IMR-90 (cell line): Measurements from ENCODE around the gene WDR45B. TPM values are rescaled to one million over a fixed set of nuclear protein-coding genes. Genes with fewer than 3 reads are reported as not detected.

ENCODE experiments used
- ATAC-seq: fragments of 200-7000 bp; cut with Tn5 transposase; 2 replicates; pipeline ENCODE4 v1.9.1; 2020; ENCODE audit warnings: low read depth, mild to moderate bottlenecking, moderate library complexity
- BruUV-seq: library from RNA; stranded (reverse); fragments of 400-500 nt; replicated peaks from 2 replicates; lab custom pipeline; 2021; lab: Mats Ljungman, UMichigan
- CTCF ChIA-PET: fragments of 300-600 bp; formaldehyde crosslinking; extraction: SDS; loops from one replicate; lab custom pipeline; 2021; ENCODE audit warnings: antibody characterized with exemption; lab: Yijun Ruan, JAX
- POLR2A ChIA-PET: fragments of 300-600 bp; sonication (Branson Sonifier 250); formaldehyde crosslinking; loops from one replicate; lab custom pipeline; 2022; ENCODE audit warnings: antibody characterized with exemption; ENCODE audit not compliant: unreplicated experiment; lab: Charles Lee
- DNase-seq: peaks from one replicate; pipeline ENCODE4 v3.0.0; 2013
- H2AFZ ChIP-seq: replicated peaks from 2 replicates; pipeline ENCODE3; 2013; ENCODE audit warnings: low read length, mild to moderate bottlenecking; ENCODE audit not compliant: poor library complexity
- H2AK5ac ChIP-seq: 2 replicates; pipeline ENCODE4 v1.6.1; 2013; ENCODE audit warnings: low read depth, low read length, inconsistent platforms
- H2AK9ac ChIP-seq: replicated peaks from 2 replicates; pipeline ENCODE3; 2013; ENCODE audit warnings: mild to moderate bottlenecking, low read depth, low read length, moderate library complexity; ENCODE audit not compliant: poor library complexity
- H2BK120ac ChIP-seq: 2 replicates; pipeline ENCODE4 v1.6.1; 2013; ENCODE audit warnings: low read depth, low read length, inconsistent platforms
- H2BK15ac ChIP-seq: 3 replicates; pipeline ENCODE4 v1.6.1; 2013; ENCODE audit warnings: low read depth, low read length, inconsistent platforms
- H2BK20ac ChIP-seq: 2 replicates; pipeline ENCODE4 v1.6.1; 2013; ENCODE audit warnings: low read depth, mild to moderate bottlenecking, inconsistent platforms, low read length, moderate library complexity
- H2BK5ac ChIP-seq: 2 replicates; pipeline ENCODE4 v1.6.1; 2013; ENCODE audit warnings: mild to moderate bottlenecking, low read depth, low read length, inconsistent platforms; ENCODE audit not compliant: poor library complexity, severe bottlenecking
- H3K14ac ChIP-seq: replicated peaks from 2 replicates; pipeline ENCODE4 v1.6.1; 2013; ENCODE audit warnings: low read depth, low read length, inconsistent platforms
- H3K18ac ChIP-seq: 2 replicates; pipeline ENCODE4 v1.6.1; 2013; ENCODE audit warnings: low read depth, low read length, control low read depth
- H3K23ac ChIP-seq: 2 replicates; pipeline ENCODE4 v1.6.1; 2013; ENCODE audit warnings: low read depth, low read length, inconsistent platforms
- H3K27ac ChIP-seq: 2 replicates; pipeline ENCODE4 v1.5.1; 2013; ENCODE audit warnings: mild to moderate bottlenecking, control low read depth, low read length; ENCODE audit not compliant: insufficient read depth
- H3K27me3 ChIP-seq: 2 replicates; pipeline ENCODE4 v1.6.1; 2013; ENCODE audit warnings: low read length; ENCODE audit not compliant: control insufficient read depth, insufficient read depth
- H3K36me3 ChIP-seq: 2 replicates; pipeline ENCODE4 v1.6.1; 2013; ENCODE audit warnings: low read length, mixed read lengths; ENCODE audit not compliant: control insufficient read depth, insufficient read depth
- H3K4ac ChIP-seq: 2 replicates; pipeline ENCODE4 v1.6.1; 2013; ENCODE audit warnings: low read depth, low read length, inconsistent platforms
- H3K4me1 ChIP-seq: 2 replicates; pipeline ENCODE4 v1.6.1; 2013; ENCODE audit warnings: low read length, mixed read lengths; ENCODE audit not compliant: control insufficient read depth, insufficient read depth
- H3K4me2 ChIP-seq: 2 replicates; pipeline ENCODE4 v1.6.1; 2013; ENCODE audit warnings: low read depth, mild to moderate bottlenecking, control low read depth, low read length, moderate library complexity
- H3K4me3 ChIP-seq: 2 replicates; pipeline ENCODE4 v1.5.1; 2013; ENCODE audit warnings: low read depth, mild to moderate bottlenecking, control low read depth, low read length, moderate library complexity; ENCODE audit not compliant: insufficient read depth
- H3K56ac ChIP-seq: 2 replicates; pipeline ENCODE4 v1.6.1; 2013; ENCODE audit warnings: low read length, inconsistent platforms; ENCODE audit not compliant: insufficient read depth; ENCODE audit errors: extremely low read depth
- H3K79me1 ChIP-seq, 2 experiments: 2 replicates each; pipeline ENCODE4 v1.6.1; 2013; ENCODE audit warnings: low read length in 2 of 2, inconsistent platforms in 1 of 2, low read depth in 1 of 2
- H3K9ac ChIP-seq: 2 replicates; pipeline ENCODE4 v1.6.1; 2013; ENCODE audit warnings: low read depth, low read length, control low read depth
- H3K9me1 ChIP-seq: 2 replicates; pipeline ENCODE4 v1.6.1; 2013; ENCODE audit warnings: low read length, inconsistent platforms; ENCODE audit not compliant: insufficient read depth
- H3K9me3 ChIP-seq: 2 replicates; pipeline ENCODE4 v1.6.1; 2013; ENCODE audit warnings: low read length; ENCODE audit not compliant: control insufficient read depth, insufficient read depth
- H4K20me1 ChIP-seq: 2 replicates; pipeline ENCODE4 v1.6.1; 2013; ENCODE audit warnings: low read length, inconsistent platforms; ENCODE audit not compliant: insufficient read depth
- H4K5ac ChIP-seq: 2 replicates; pipeline ENCODE4 v1.6.1; 2013; ENCODE audit warnings: mild to moderate bottlenecking, low read depth, low read length, control low read depth
- H4K8ac ChIP-seq, 2 experiments: 2 replicates each; pipeline ENCODE4 v1.6.1; 2013; ENCODE audit warnings: low read depth in 2 of 2, low read length in 2 of 2, control low read depth in 1 of 2, inconsistent platforms in 1 of 2
- H4K91ac ChIP-seq: 2 replicates; pipeline ENCODE4 v1.6.1; 2013; ENCODE audit warnings: low read depth, low read length, inconsistent platforms; ENCODE audit not compliant: insufficient read depth
- BHLHE40 ChIP-seq: fragments of 150-350 bp; IDR thresholded peaks from 2 replicates; pipeline ENCODE4 v1.6.1; 2016; ENCODE audit warnings: mild to moderate bottlenecking, low read depth, low read length
- CEBPB ChIP-seq: IDR thresholded peaks from 2 replicates; pipeline ENCODE4 v1.6.1; 2012; ENCODE audit warnings: low read depth, low read length, improper control_type of control experiment
- CHD1 ChIP-seq: IDR thresholded peaks from 2 replicates; pipeline ENCODE4 v1.6.1; 2012; ENCODE audit warnings: low read depth, low read length, improper control_type of control experiment
- FOS ChIP-seq: fragments of 150-350 bp; IDR thresholded peaks from 2 replicates; pipeline ENCODE4 v1.6.1; 2016; ENCODE audit warnings: low read depth, low read length
- MAFK ChIP-seq: IDR thresholded peaks from 2 replicates; pipeline ENCODE4 v1.6.1; 2012; ENCODE audit warnings: low read depth, low read length, improper control_type of control experiment
- MAZ ChIP-seq: IDR thresholded peaks from 2 replicates; pipeline ENCODE4 v1.6.1; 2012; ENCODE audit warnings: low read depth, mild to moderate bottlenecking, low read length, improper control_type of control experiment, moderate library complexity, borderline replicate concordance
- MXI1 ChIP-seq: IDR thresholded peaks from 2 replicates; pipeline ENCODE4 v1.6.1; 2012; ENCODE audit warnings: low read depth, mild to moderate bottlenecking, low read length, moderate library complexity, borderline replicate concordance
- POLR2A ChIP-seq: IDR thresholded peaks from 2 replicates; pipeline ENCODE4 v1.6.1; 2012; ENCODE audit warnings: mild to moderate bottlenecking, low read depth, low read length
- RCOR1 ChIP-seq: IDR thresholded peaks from 2 replicates; pipeline ENCODE4 v1.6.1; 2012; ENCODE audit warnings: mild to moderate bottlenecking, low read length, improper control_type of control experiment; ENCODE audit not compliant: insufficient replicate concordance
- SMC3 ChIP-seq: fragments of 150-350 bp; IDR thresholded peaks from 2 replicates; pipeline ENCODE4 v1.6.1; 2016; ENCODE audit warnings: low read depth, mild to moderate bottlenecking, antibody characterized with exemption, low read length, moderate library complexity
- WGBS, 2 experiments: methylation state at CpG; one replicate each; pipeline versions ENCODE4 v1.1.5 to v1.1.7; 2013; ENCODE audit warnings: missing lambda C conversion rate in 2 of 2; ENCODE audit not compliant: insufficient read length in 1 of 2; ENCODE audit errors: extremely low coverage in 2 of 2; 5-methylcytosine and 5-hydroxymethylcytosine counted together
- dilution Hi-C: fragments of 300-500 bp; cut with HindIII; formaldehyde crosslinking; loops from one replicate; pipeline ENCODE4 v1.14.3; 2018; ENCODE audit warnings: low sequenced_read_pairs; ENCODE audit not compliant: unreplicated experiment
- in situ Hi-C: fragments of 300-500 bp; cut with MboI; formaldehyde crosslinking; loops from 3 replicates; pipeline ENCODE4 v1.14.3; 2019; ENCODE audit warnings: low sequenced_read_pairs, inconsistent platforms, mixed read lengths
- intact Hi-C: fragments of 100-400 bp; cut with micrococcal nuclease; formaldehyde crosslinking; loops from 2 replicates; pipeline ENCODE4 v1.10.0; 2022
- polyA plus RNA-seq, 3 experiments: library from polyadenylated mRNA; depleted of rRNA; stranded (reverse); fragments of >200 nt; gene quantifications; 2 replicates each; pipeline ENCODE4 v1.2.3, GENCODE V29; 2012; ENCODE audit warnings: low replicate concordance in 1 of 3
- total RNA-seq: library from RNA; depleted of rRNA; stranded (reverse); fragments of >200 nt; gene quantifications from 2 replicates; pipeline ENCODE4 v1.2.3, GENCODE V29; 2012
- TF ChIP-seq, protein P1 (sequence below): conservative IDR thresholded peaks from 2 replicates; pipeline ENCODE4 v1.5.1; 2012; ENCODE audit warnings: mild to moderate bottlenecking, low read depth, low read length, improper control_type of control experiment
- TF ChIP-seq, protein P2 (sequence below): fragments of 150-350 bp; IDR thresholded peaks from 2 replicates; pipeline ENCODE4 v1.6.1; 2017; ENCODE audit warnings: mild to moderate bottlenecking, antibody characterized with exemption, low read length, low read depth
- TF ChIP-seq, protein P3 (sequence below): fragments of 150-350 bp; IDR thresholded peaks from 2 replicates; pipeline ENCODE4 v1.6.1; 2016; ENCODE audit warnings: low read depth, mild to moderate bottlenecking, low read length, moderate library complexity, borderline replicate concordance

Gene WDR45B
- total and polyA plus RNA-seq, 2 of the 4 experiments (the other 2 are of a cell fraction), result 98.2 to 110 TPM

DNA sequence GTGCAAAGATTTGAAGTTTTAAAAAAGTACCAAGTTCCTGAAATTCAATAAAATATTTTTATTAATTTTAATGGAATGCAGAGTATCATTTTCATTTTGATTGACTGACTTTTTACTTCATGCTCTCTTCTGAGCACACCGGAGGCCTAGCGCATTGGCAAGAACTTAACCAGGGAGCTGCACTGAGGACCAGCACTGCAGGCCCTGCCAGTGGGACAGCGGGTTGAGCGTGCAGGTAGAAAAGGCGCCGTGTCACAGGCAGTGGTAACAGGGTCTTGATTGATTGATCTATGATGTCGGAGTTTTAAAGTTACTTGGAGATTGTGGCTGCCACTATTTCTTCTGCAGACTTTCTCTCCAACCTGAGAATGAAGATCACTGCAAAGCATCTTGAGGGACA lies 43.7 kb downstream of the WDR45B start:
- Histone ChIP-seq H4K20me1 (peaks cover 7% of the 10 kb centered on the region), H2BK15ac (no peak overlapping the region), H3K4me3 (no peak overlapping the region), H3K4ac (no peak overlapping the region), H3K9me1 (peaks cover 5% of the 10 kb centered on the region), H3K9ac (no peak overlapping the region), H3K14ac (no peak overlapping the region), H2AFZ (no peak overlapping the region), H4K5ac (no peak overlapping the region), H4K8ac (no peak overlapping the region), H4K91ac (no peak overlapping the region), H3K79me1 (peaks cover 23 to 65% of the 10 kb centered on the region in 2 experiments), H3K9me3 (no peaks in the 10 kb centered on the region), H2BK5ac (no peak overlapping the region), H3K56ac (no peak overlapping the region), H2BK20ac (no peak overlapping the region), H2BK120ac (no peak overlapping the region), H2AK9ac (no peak overlapping the region), H3K23ac (no peak overlapping the region), H3K27me3 (no peaks in the 10 kb centered on the region), H3K36me3 (peaks cover 61% of the 10 kb centered on the region), H3K4me2 (no peak overlapping the region), H3K4me1 (peaks cover 5% of the 10 kb centered on the region), H3K18ac (no peak overlapping the region), H2AK5ac (no peak overlapping the region), H3K27ac (no peak overlapping the region)
- no CpG with 5 or more reads among the region's 7 CpGs for WGBS, 2 experiments
- intact Hi-C loops (no loop called here), in situ Hi-C loops (no loop called here), dilution Hi-C loops (no loop called here)
- ATAC-seq (no peak), DNase-seq (no peak)
- TF ChIP-seq MXI1 (no peak), CEBPB (no peak), FOS (no peak), BHLHE40 (no peak), SMC3 (no peak), MAZ (no peak), CHD1 (no peak), MAFK (no peak), POLR2A (no peak), RCOR1 (no peak)
- TF ChIP-seq, protein P1, sequence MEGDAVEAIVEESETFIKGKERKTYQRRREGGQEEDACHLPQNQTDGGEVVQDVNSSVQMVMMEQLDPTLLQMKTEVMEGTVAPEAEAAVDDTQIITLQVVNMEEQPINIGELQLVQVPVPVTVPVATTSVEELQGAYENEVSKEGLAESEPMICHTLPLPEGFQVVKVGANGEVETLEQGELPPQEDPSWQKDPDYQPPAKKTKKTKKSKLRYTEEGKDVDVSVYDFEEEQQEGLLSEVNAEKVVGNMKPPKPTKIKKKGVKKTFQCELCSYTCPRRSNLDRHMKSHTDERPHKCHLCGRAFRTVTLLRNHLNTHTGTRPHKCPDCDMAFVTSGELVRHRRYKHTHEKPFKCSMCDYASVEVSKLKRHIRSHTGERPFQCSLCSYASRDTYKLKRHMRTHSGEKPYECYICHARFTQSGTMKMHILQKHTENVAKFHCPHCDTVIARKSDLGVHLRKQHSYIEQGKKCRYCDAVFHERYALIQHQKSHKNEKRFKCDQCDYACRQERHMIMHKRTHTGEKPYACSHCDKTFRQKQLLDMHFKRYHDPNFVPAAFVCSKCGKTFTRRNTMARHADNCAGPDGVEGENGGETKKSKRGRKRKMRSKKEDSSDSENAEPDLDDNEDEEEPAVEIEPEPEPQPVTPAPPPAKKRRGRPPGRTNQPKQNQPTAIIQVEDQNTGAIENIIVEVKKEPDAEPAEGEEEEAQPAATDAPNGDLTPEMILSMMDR, result no peak
- TF ChIP-seq, protein P2, sequence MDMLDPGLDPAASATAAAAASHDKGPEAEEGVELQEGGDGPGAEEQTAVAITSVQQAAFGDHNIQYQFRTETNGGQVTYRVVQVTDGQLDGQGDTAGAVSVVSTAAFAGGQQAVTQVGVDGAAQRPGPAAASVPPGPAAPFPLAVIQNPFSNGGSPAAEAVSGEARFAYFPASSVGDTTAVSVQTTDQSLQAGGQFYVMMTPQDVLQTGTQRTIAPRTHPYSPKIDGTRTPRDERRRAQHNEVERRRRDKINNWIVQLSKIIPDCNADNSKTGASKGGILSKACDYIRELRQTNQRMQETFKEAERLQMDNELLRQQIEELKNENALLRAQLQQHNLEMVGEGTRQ, result no peak
- TF ChIP-seq, protein P3, sequence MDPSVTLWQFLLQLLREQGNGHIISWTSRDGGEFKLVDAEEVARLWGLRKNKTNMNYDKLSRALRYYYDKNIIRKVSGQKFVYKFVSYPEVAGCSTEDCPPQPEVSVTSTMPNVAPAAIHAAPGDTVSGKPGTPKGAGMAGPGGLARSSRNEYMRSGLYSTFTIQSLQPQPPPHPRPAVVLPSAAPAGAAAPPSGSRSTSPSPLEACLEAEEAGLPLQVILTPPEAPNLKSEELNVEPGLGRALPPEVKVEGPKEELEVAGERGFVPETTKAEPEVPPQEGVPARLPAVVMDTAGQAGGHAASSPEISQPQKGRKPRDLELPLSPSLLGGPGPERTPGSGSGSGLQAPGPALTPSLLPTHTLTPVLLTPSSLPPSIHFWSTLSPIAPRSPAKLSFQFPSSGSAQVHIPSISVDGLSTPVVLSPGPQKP, result no peak
- POLR2A ChIA-PET, result no interaction called here
- no TSS peak for BruUV-seq
- CTCF ChIA-PET, result no interaction called here
